HCT116 (cell line): Measurements from ENCODE around the gene ALCAM. TPM values are rescaled to one million over a fixed set of nuclear protein-coding genes. Genes with fewer than 3 reads are reported as not detected.

Experiments
- ATAC-seq: fragments of 200-7000 bp; cut with Tn5 transposase; 2 replicates; pipeline ENCODE4 v1.9.1; 2020; ENCODE audit warnings: mild to moderate bottlenecking, moderate library complexity
- BruUV-seq: library from RNA; stranded (reverse); fragments of 400-500 nt; replicated peaks from 2 replicates; lab custom pipeline; 2021; lab: Mats Ljungman, UMichigan
- CTCF ChIA-PET: fragments of 300-600 bp; sonication (Branson Sonifier 250); formaldehyde crosslinking; loops from one replicate; lab custom pipeline; 2021; ENCODE audit warnings: antibody characterized with exemption; lab: Charles Lee
- POLR2A ChIA-PET: fragments of 300-600, 350-600 bp; sonication (Branson Sonifier 250); formaldehyde crosslinking; loops from one replicate; lab custom pipeline; 2021; ENCODE audit warnings: antibody characterized with exemption; lab: Charles Lee
- RAD21 ChIA-PET, 2 experiments: fragments of 300-600 bp; sonication (Branson Sonifier 250); formaldehyde crosslinking; loops; one replicate each; lab custom pipeline; 2023; ENCODE audit warnings: low total read pairs in 2 of 2; ENCODE audit not compliant: uncharacterized antibody in 2 of 2, unreplicated experiment in 2 of 2, low non-redundant PET in 1 of 2; lab: Charles Lee
- DNase-seq: peaks from one replicate; pipeline ENCODE4 v3.0.0-alpha.2; 2010; ENCODE audit warnings: low read depth, low spot score
- H2AFZ ChIP-seq: fragments of 200-600 bp; shearing (Covaris generic), sonication (generic); 2 replicates; pipeline ENCODE4 v1.6.1; 2017; ENCODE audit warnings: low read depth, mixed run types, mixed read lengths, antibody characterized with exemption, low read length; ENCODE audit not compliant: poor library complexity, severe bottlenecking
- H3K27ac ChIP-seq: 2 replicates; pipeline ENCODE4 v1.5.1; 2012; ENCODE audit warnings: low read depth, low read length
- H3K27me3 ChIP-seq: fragments of 200-600 bp; sonication (generic); 2 replicates; pipeline ENCODE4 v1.6.1; 2016; ENCODE audit warnings: mixed run types, low read length, mixed read lengths; ENCODE audit not compliant: insufficient read depth
- H3K36me3 ChIP-seq, 2 experiments: fragments of 200-500 bp in 1 of 2; fragments of 200-600 bp in 1 of 2; sonication (Bioruptor generic) in 1 of 2; sonication (generic) in 1 of 2; 2 replicates each; pipeline versions ENCODE4 v1.5.1 to v1.6.1; 2014 to 2016; ENCODE audit warnings: low read length in 2 of 2, inconsistent platforms in 1 of 2, mixed read lengths in 1 of 2, mixed run types in 1 of 2; ENCODE audit not compliant: insufficient read depth in 2 of 2, control insufficient read depth in 1 of 2
- H3K4me1 ChIP-seq, 2 experiments: fragments of 200-600 bp in 1 of 2; sonication (generic) in 1 of 2; 2 replicates each; pipeline versions ENCODE4 v1.5.1 to v1.6.1; 2012 to 2017; ENCODE audit warnings: low read length in 2 of 2, inconsistent platforms in 1 of 2, mild to moderate bottlenecking in 1 of 2, mixed read lengths in 1 of 2, mixed run types in 1 of 2, moderate library complexity in 1 of 2; ENCODE audit not compliant: insufficient read depth in 2 of 2, control insufficient read depth in 1 of 2
- H3K4me2 ChIP-seq: fragments of 200-600 bp; sonication (generic); 2 replicates; pipeline ENCODE4 v1.6.1; 2017; ENCODE audit warnings: mixed run types, low read length, mixed read lengths
- H3K4me3 ChIP-seq, 2 experiments: fragments of 200-600 bp in 1 of 2; sonication (generic) in 1 of 2; replicated peaks in 1 of 2; 2 replicates each; pipeline ENCODE4 v1.5.1; 2011 to 2016; ENCODE audit warnings: low read length in 2 of 2, control low read depth in 1 of 2, low read depth in 1 of 2, mild to moderate bottlenecking in 1 of 2, mixed read lengths in 1 of 2, mixed run types in 1 of 2
- H3K79me2 ChIP-seq: fragments of 200-600 bp; sonication (generic); 2 replicates; pipeline ENCODE4 v1.6.1; 2017; ENCODE audit warnings: mild to moderate bottlenecking, mixed run types, low read length, moderate library complexity, mixed read lengths; ENCODE audit not compliant: insufficient read depth
- H3K9ac ChIP-seq: fragments of 200-600 bp; sonication (generic); 2 replicates; pipeline ENCODE4 v1.6.1; 2016; ENCODE audit warnings: low read length, mixed read lengths
- H3K9me2 ChIP-seq: fragments of 200-600 bp; sonication (generic), shearing (Covaris generic); 2 replicates; pipeline ENCODE4 v1.6.1; 2017; ENCODE audit warnings: mixed run types, mild to moderate bottlenecking, moderate library complexity; ENCODE audit not compliant: insufficient read depth
- H3K9me3 ChIP-seq, 2 experiments: fragments of 200-500 bp in 1 of 2; fragments of 200-600 bp in 1 of 2; sonication (Bioruptor generic) in 1 of 2; sonication (generic) in 1 of 2; 2 replicates each; pipeline ENCODE4 v1.6.1; 2014 to 2017; ENCODE audit warnings: low read length in 2 of 2, mixed read lengths in 2 of 2, inconsistent platforms in 1 of 2, low read depth in 1 of 2, mild to moderate bottlenecking in 1 of 2, mixed run types in 1 of 2, moderate library complexity in 1 of 2; ENCODE audit not compliant: control insufficient read depth in 1 of 2, insufficient read depth in 1 of 2
- H4K20me1 ChIP-seq: fragments of 200-600 bp; sonication (generic), shearing (Covaris generic); 2 replicates; pipeline ENCODE4 v1.6.1; 2017; ENCODE audit warnings: mixed run types, mild to moderate bottlenecking, moderate library complexity; ENCODE audit not compliant: insufficient read depth
- CEBPB ChIP-seq: IDR thresholded peaks from 2 replicates; pipeline ENCODE4 v1.6.1; 2012; ENCODE audit warnings: low read depth
- EGR1 ChIP-seq: IDR thresholded peaks from 2 replicates; pipeline ENCODE4 v1.6.1; 2012; ENCODE audit warnings: low read depth
- ELF1 ChIP-seq: IDR thresholded peaks from 2 replicates; pipeline ENCODE4 v1.6.1; 2012; ENCODE audit warnings: low read depth, borderline replicate concordance
- EZH2 ChIP-seq: fragments of 200-600 bp; sonication (generic); IDR thresholded peaks from 2 replicates; pipeline ENCODE4 v1.6.1; 2017; ENCODE audit warnings: antibody characterized with exemption, mixed run types
- FOSL1 ChIP-seq: IDR thresholded peaks from 2 replicates; pipeline ENCODE4 v1.6.1; 2012; ENCODE audit warnings: low read depth
- JUND ChIP-seq: IDR thresholded peaks from 2 replicates; pipeline ENCODE4 v1.6.1; 2012
- POLR2AphosphoS5 ChIP-seq: IDR thresholded peaks from 2 replicates; pipeline ENCODE4 v1.6.1; 2011; ENCODE audit warnings: mild to moderate bottlenecking, low read depth, low read length, moderate library complexity
- RAD21 ChIP-seq: IDR thresholded peaks from 2 replicates; pipeline ENCODE4 v1.6.1; 2012; ENCODE audit warnings: low read depth, mild to moderate bottlenecking
- SIN3A ChIP-seq: IDR thresholded peaks from 2 replicates; pipeline ENCODE4 v1.6.1; 2012; ENCODE audit warnings: low read depth
- SP1 ChIP-seq: IDR thresholded peaks from 2 replicates; pipeline ENCODE4 v1.6.1; 2012; ENCODE audit warnings: low read depth
- SRF ChIP-seq: IDR thresholded peaks from 2 replicates; pipeline ENCODE4 v1.6.1; 2012; ENCODE audit warnings: low read depth
- TCF7L2 ChIP-seq: IDR thresholded peaks from 2 replicates; pipeline ENCODE4 v1.7.0; 2011; ENCODE audit warnings: borderline replicate concordance, inconsistent platforms; ENCODE audit not compliant: insufficient read depth, insufficient read length; ENCODE audit errors: extremely low read depth
- ZFX ChIP-seq: fragments of 450-650 bp; IDR thresholded peaks from 2 replicates; pipeline ENCODE4 v1.6.1; 2017
- intact Hi-C: fragments of 100-400 bp; cut with micrococcal nuclease; formaldehyde crosslinking; loops from 2 replicates; pipeline ENCODE4 v1.10.0; 2022
- total RNA-seq: library from RNA; stranded (reverse); gene quantifications from one replicate; pipeline ENCODE4 v1.2.1, GENCODE V29; 2021; ENCODE audit not compliant: unreplicated experiment
- TF ChIP-seq, protein P1 (sequence below): IDR thresholded peaks from 2 replicates; pipeline ENCODE4 v1.6.1; 2012
- TF ChIP-seq, protein P2 (sequence below): IDR thresholded peaks from 2 replicates; pipeline ENCODE4 v1.6.1; 2012; ENCODE audit warnings: low read depth

Gene ALCAM
- total RNA-seq, 1 experiment from 2014 or later, result 56.7 TPM

DNA sequence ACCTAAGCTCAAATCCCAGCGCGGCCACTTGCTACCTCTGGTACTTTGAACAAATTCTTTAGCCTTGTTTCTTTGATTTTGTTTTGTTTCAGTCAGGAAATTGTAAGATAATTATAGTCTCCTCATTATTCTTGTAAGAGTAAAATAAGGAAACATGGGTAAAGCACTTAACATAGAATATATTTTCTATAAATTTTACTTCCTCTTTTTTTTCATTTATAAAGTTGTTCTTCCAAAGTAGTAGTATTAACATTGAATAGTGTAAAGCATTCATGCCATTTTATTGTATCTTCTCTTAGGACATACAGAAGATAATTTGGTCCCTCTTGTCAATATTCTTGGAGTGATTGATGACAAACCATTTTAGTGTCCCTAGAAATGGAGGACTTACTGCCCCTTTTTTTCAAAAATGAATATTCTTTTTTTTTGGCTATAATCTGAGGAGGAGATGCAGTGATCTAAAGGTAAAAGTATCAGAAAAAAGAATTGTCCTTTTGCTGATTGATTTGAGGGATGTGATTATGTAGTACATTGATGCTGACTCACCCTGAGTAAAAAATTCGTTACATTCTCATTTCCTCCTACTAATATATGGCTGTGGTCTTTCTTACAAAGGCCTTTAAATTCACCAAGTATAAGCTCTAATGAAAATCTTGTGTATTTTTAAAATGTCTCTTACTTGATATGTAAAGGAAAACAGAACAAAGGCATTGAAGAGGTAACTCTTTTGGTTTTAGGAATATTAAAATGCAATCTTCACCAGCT lies 51.0 kb downstream of the ALCAM start:
- H3K9me2 ChIP-seq, result no peaks in the 10 kb centered on the region; the same call in 1 of the 2 replicates
- H3K4me2 ChIP-seq, result no peak overlapping the region
- DNase-seq (no peak), ATAC-seq (no peak)
- no peak overlapping the region for H2AFZ ChIP-seq
- H3K36me3 ChIP-seq, result no peaks in the 10 kb centered on the region
- no peaks in the 10 kb centered on the region for H4K20me1 ChIP-seq
- H3K4me1 ChIP-seq, result no peaks in the 10 kb centered on the region
- no peak overlapping the region for H3K9ac ChIP-seq
- ChIA-PET CTCF (no interaction called here), RAD21 (no interaction called here), POLR2A (no interaction called here)
- TF ChIP-seq SIN3A (no peak), FOSL1 (no peak), SRF (no peak), TCF7L2 (no peak), SP1 (no peak), CEBPB (no peak), ELF1 (no peak), RAD21 (no peak), ZFX (no peak), EGR1 (no peak), JUND (no peak), POLR2AphosphoS5 (no peak), EZH2 (no peak)
- TF ChIP-seq, protein P1, sequence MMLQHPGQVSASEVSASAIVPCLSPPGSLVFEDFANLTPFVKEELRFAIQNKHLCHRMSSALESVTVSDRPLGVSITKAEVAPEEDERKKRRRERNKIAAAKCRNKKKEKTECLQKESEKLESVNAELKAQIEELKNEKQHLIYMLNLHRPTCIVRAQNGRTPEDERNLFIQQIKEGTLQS, result no peak
- TF ChIP-seq, protein P2, sequence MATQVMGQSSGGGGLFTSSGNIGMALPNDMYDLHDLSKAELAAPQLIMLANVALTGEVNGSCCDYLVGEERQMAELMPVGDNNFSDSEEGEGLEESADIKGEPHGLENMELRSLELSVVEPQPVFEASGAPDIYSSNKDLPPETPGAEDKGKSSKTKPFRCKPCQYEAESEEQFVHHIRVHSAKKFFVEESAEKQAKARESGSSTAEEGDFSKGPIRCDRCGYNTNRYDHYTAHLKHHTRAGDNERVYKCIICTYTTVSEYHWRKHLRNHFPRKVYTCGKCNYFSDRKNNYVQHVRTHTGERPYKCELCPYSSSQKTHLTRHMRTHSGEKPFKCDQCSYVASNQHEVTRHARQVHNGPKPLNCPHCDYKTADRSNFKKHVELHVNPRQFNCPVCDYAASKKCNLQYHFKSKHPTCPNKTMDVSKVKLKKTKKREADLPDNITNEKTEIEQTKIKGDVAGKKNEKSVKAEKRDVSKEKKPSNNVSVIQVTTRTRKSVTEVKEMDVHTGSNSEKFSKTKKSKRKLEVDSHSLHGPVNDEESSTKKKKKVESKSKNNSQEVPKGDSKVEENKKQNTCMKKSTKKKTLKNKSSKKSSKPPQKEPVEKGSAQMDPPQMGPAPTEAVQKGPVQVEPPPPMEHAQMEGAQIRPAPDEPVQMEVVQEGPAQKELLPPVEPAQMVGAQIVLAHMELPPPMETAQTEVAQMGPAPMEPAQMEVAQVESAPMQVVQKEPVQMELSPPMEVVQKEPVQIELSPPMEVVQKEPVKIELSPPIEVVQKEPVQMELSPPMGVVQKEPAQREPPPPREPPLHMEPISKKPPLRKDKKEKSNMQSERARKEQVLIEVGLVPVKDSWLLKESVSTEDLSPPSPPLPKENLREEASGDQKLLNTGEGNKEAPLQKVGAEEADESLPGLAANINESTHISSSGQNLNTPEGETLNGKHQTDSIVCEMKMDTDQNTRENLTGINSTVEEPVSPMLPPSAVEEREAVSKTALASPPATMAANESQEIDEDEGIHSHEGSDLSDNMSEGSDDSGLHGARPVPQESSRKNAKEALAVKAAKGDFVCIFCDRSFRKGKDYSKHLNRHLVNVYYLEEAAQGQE, result no peak
- no peaks in the 10 kb centered on the region for H3K9me3 ChIP-seq
- no peaks in the 10 kb centered on the region for H3K27me3 ChIP-seq
- intact Hi-C loops, result no loop called here
- BruUV-seq, result no TSS peak
- H3K4me3 ChIP-seq, result no peak overlapping the region
- peaks cover 32% of the 10 kb centered on the region for H3K79me2 ChIP-seq
- H3K27ac ChIP-seq, result no peak overlapping the region
